Head of caudate nucleus (tissue), 42 donors: Measurements from ENCODE around the gene MAEA.
A peak's percentile ranks its signal among the peaks of the same experiment; 100 is the strongest.
"Not testable (repeated sequence)": the region's sequence is repeated elsewhere in the genome, so short reads cannot be mapped to it uniquely, and the experiment has no call there.

Source experiments
- DNase-seq, 42 donors: peaks; one replicate each; pipeline versions ENCODE4 v3.0.0 to v3.0.0-alpha.2; 2020 to 2021; ENCODE audit warnings: mixed read lengths in 7 of 42
- intact Hi-C: fragments of 100-400 bp; cut with DNase I; formaldehyde crosslinking; loops from one replicate; pipeline ENCODE4 v1.15.0; 2022

MAEA gene

GRCh38 chr4:1310796-1311631, 21.3 kb downstream of the MAEA start:
- no peak for DNase-seq
- intact Hi-C loops: no loop called here

DNA sequence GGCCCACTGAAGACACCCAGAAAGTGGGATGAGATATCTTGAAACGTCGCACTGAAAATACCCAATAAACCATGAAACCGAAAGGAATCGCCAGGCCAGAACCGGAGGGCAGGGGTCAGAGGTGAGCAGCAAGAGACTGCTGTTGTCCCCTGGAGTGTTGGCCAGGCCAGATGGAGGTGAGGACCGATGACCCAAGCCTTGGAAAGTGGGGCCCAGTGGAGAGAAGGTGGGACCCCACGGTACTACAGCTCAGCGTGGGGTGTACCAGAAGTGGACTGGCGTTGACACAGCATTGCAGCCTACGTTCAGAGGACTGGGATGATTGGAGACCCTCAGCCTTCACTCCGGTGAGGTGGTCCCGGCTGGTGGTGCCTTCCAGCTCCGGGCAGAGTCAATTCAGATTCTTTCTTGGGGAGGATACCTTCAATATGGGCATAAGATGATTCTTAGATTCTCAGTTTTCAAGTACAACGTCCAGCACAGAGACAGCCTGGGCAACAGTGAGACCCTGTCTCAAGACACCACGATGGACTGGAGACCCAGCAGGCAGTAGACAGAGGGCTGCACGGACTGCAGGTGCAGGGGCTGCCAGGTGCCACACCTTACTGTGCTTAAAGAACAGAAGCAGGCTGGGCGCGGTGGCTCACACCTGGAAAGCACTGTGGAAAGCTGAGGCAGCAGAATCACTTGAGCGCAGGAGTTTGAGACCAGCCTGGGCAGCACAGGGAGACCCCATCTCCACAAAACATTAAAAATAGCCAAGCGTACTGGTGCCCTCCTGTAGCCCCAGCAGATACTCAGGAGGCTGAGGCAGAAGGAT, 23.3 kb downstream of the MAEA start:
- intact Hi-C loops: no loop called here
- DNase-seq: no peak

- no peak for DNase-seq
- intact Hi-C loops: no loop called here
Measured at GRCh38 chr4:1315306-1315705, 25.6 kb downstream of the MAEA start.

DNA sequence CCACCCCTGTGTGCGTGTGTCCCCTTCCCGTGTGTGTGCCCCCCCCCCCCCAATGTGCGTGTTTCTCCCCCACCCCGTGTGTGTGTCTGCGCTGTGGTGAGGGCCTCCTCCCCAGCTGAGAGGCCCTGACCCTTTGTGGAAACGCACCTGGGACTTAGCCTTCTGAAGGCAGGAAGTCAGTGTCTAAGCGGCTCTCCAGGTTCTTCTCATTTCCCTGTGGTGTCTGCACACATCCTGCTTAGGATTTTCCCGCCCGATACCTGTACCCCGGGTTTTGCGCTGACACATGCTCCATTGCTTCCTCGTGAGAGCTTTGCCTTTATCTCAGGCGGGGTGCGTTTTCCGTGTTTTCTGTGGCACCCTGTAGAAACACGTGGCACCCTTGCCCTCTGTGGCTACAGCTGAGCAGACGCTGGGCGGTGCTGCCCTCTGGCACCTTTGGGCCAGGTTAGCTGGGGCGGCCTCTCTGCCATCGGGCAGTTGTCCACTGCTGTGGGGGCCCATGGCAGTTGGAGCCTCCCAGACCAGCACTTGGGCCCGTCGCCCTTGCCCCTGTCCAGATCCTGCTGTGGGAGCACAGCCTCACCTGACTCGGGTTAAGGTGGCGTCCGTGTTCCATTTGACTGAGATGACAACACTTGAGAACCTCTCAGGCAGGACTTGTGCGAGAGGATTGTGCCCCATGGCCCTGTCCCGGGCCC, 26.3 kb downstream of the MAEA start:
- intact Hi-C loops: no loop called here
- DNase-seq: no peak

GRCh38 chr4:1316537-1317168, 27.0 kb downstream of the MAEA start:
- intact Hi-C loops: no loop called here
- DNase-seq: no peak

DNA sequence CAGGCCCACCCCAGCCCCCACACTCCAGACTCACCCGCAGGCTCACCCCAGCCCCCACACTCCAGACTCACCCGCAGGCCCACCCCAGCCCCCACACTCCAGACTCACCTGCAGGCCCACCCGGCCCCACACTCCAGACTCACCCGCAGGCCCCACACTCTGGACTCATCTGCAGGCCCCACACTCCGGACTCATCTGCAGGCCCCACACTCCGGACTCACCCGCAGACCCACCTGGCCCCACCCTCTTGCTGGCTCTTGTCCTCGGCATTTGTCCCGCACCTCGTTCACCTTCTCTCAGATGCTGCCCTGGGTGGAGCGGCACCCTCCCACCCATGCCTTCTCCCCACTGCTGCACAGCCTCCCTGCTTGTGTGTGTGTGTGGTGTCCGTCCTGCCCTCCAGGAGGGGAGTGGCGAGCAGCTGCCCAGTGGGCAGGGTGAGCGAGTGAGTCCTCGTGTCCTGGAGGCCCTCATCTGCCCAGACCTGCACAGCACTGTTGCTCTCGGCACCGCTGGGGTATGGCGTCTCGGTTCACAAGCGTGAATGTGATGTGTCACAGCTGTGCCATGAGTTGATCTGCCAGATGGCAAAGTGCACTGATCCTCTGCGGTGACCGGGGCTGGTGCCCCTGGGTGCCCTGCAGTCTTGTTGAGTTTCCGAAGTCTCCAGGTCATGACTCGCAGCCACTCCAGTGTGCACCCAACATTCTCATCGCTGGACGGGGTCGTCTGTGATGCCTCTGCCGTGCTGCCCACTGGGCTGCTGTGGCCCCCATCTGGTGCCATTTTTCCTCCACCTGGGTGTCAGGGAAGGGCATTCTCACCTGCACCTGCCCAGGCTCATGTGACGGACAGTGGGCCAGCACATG, 27.7 kb downstream of the MAEA start:
- intact Hi-C loops: no loop called here
- peak in 1 of 42 donors; percentile 2 for DNase-seq

DNA sequence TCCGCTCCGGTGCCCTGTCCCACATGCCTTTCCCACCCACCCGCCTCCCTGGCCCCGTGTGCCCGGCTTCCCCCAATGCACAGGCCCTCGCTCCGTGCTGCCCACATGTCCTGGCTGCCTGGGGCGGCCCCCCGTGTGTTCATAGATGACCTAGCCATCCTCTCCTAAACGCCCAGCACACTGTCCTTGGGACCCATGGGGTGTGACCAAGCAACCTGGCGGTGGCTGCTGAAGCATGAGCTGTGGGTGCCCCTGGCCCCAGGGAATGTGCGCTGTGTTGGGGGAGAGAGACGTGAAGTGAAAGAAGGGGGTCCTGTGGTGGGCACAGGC, 28.3 kb downstream of the MAEA start:
- DNase-seq: no peak
- intact Hi-C loops: no loop called here

DNA sequence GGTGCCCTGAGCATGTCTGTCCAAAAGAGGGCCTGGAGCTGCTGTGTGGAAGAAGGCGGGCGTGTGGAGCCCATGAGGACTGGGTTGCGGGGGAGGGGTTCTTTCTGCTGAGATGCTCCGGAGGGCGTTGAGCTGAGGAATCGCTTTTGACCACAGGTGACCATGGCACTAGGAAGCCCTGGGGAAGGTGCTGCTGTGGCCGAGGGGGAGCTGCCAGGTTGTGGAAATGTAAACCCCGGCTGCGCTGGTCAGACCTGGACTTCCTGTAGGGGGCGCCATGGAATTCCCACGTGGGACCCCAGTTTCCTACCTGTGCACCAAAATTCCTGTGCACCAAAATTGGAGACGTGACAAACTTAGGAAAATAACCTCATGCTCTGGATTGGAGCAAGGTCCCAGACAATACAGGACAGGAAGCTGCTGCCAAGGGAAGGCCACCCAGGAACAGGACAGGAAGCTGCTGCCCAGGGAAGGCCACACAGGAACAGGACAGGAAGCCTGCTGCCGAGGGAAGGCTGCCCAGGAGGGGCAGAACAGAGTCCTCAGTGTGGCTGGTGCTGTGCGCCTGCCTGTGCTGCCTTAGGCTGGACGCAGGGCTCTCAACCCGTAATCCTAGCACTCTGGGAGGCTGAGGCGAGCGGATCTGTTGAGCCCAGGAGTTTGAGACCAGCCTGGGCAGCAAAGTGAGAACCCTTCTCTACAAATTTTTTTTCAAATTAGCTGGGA, 29.0 kb downstream of the MAEA start:
- intact Hi-C loops: no loop called here
- DNase-seq: no peak

GRCh38 chr4:1321486-1321885, 31.8 kb downstream of the MAEA start:
- intact Hi-C loops: no loop called here
- no peak for DNase-seq

- intact Hi-C loops: no loop called here
- DNase-seq: no peak
Measured at GRCh38 chr4:1321946-1322650, 32.4 kb downstream of the MAEA start.

GRCh38 chr4:1323280-1323634, 33.6 kb downstream of the MAEA start:
- no peak for DNase-seq
- intact Hi-C loops: no loop called here

- intact Hi-C loops: no loop called here
- DNase-seq: no peak
Measured at GRCh38 chr4:1323635-1324442, 34.1 kb downstream of the MAEA start.

DNA sequence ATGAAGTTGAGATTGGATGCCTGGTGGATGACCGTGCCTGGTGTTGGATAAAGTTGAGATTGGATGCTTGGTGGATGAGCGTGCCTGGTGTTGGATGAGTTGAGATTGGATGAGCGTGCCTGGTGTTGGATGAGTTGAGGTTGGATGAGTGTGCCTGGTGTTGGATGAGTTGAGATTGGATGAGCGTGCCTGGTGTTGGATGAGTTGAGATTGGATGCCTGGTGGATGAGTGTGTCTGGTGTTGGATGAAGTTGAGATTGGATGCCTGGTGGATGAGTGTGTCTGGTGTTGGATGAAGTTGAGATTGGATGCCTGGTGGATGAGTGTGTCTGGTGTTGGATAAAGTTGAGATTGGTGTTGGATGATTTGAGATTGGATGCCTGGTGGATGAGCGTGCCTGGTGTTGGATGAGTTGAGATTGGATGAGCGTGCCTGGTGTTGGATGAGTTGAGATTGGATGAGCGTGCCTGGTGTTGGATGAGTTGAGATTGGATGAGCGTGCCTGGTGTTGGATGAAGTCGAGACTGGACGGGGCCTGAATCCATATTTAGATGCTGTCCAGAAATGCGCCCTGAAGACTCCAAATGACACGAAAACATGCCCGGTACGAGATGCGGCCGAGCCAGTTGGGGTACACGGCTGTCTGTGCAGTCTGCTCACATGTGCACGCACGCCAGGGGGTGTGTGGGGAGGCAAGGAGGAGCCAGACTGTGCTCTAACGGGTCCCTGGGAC, 34.9 kb downstream of the MAEA start:
- intact Hi-C loops: not testable (repeated sequence)

DNA sequence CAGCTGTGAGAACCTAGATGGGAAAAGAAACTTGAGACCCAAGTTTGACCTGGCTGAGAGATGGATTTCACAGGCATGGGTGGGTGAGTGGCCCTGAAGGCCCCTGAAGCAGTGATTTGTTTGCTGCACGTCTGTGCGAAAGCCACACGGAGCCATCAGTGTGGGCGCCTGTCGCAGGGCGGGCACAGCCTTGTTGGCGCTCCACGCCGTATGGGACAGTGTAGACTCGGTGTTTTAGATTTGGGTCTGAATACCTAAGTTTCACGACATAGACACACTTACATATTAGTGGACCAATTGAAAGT, 35.4 kb downstream of the MAEA start:
- DNase-seq: no peak
- intact Hi-C loops: no loop called here

More for the DNA sequence above, 34.9 kb downstream of the MAEA start:
- not testable (repeated sequence) for DNase-seq

DNA sequence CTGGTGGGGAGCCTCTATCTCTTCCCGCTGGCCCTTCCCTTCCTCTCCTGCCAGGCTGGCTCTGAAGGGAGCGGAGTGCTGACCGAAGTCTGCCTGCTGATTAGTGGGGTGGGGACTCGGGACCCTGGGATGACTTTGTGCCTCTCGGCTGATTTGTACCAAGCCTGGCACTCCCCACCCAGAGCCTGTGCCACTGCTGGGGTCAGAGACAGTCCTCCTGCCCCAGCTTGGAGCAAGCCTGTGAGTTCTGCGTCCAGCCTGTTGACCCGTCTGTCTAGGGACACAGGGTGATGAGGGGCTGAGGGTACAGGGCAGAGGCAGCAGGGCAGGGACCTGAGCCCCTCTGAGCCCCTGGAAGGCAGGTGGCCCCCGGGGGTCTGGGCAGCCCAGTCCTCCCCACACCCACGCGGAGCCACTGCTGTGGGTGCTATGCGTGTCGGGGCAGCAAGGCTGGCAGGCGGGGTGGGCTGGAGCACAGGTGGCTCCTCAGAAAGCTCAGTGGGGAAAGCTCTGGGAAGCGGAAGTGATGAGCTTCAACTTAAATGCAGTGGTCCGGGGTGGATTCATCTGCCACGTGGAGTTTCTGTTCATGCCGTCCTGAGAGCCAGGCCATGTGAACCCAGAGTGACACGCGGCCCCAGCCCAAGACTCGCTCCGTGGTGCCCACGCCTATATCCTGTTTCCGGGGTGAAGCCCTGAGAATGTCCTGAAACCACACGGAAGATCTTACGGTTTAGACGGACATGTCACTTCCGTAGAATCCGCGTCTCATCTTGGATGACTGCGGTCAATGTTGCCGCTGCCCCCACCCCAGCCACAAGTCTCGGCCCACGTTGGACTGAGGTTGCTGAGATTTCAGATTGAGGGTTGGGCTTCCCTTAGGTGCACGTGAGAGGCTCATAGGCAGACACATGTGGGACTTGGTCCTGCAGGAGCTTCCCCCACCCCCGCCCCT, 36.3 kb downstream of the MAEA start:
- intact Hi-C loops: no loop called here
- peak in 1 of 42 donors; percentile 3 for DNase-seq
